Raji (cell line): ENCODE results near the gene PTPRN.

Experiments used
- POLR2A ChIP-seq: IDR thresholded peaks from 2 replicates; pipeline ENCODE4 v1.6.1; 2011; ENCODE audit warnings: low read depth, low read length, control low read depth; ENCODE audit not compliant: insufficient read depth

The PTPRN gene

GRCh38 chr2:219325136-219325535 is 15.9 kb upstream of the PTPRN start:
- no peak for TF ChIP-seq POLR2A

- TF ChIP-seq POLR2A: no peak
These were observed 14.2 kb upstream of the PTPRN start for GRCh38 chr2:219323434-219323833.

DNA sequence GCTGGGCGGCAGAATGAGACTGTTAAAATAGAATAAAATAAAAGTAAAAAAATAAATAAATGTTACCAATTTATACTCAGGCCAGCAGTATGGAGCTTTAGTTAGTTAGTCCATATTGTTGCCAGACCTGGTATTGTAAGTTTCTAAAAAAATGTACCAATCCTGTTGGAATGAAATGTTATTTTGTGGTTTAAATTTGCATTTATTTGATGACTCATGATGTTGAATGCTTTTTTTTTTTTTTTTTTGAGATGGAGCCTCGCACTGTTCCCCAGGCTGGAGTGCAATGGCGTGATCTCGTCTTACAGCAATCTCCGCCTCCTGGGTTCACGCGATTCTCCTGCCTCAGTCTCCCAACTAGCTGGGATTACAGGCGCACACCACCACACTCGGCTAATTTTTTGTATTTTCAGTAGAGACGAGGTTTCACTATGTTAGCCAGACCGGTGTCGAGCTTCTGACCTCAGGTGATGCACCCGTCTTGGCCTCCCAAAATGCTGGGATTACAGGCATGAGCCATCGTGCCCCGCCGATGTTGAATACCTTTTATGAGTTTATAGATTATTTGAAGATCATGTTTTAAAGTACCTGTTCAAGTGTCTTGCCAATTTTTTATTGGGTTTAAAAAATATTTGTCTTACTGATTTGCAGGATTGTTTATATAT is 5.7 kb upstream of the PTPRN start:
- no peak for TF ChIP-seq POLR2A

GRCh38 chr2:219308142-219309101 is 779 bp downstream of the PTPRN start:
- no peak for TF ChIP-seq POLR2A

DNA sequence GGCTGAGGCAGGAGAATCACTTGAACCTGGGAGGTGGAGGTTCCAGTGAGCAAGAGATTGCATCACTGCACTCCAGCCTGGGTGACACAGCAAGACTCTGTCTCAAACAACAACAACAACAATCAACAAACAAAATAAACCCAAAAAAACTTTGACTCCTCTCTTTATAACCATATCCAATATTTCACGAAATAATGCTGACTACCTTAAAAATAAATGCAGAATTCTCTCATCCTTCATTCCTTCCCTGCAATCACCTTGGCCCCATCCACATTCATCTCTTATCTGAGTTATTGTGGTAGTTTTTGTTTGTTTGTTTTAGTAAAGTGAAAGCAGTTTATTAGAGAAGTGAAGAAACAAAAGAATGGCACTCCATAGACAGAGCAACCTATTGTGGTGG is 3.2 kb downstream of the PTPRN start:
- TF ChIP-seq POLR2A: no peak

DNA sequence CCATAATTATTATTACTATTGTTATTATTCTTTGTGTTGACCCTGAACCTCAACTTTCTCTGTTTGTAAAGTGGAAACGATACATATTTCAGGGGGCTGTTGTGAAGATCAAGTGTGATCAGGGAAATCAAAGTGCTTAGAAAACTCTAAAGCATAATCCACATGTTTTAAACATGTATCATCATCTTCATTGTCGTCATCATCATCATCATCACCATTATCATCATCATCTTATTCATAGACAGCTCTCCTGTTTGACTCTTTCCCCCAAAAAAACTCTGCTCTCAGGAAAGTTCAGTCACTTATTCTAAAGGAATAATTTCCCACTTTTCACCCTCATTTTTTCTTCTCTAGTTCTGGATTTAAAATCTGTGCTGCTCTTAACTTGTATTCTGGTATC is 5.0 kb downstream of the PTPRN start:
- TF ChIP-seq POLR2A: no peak

- no peak for TF ChIP-seq POLR2A
These were observed 6.7 kb downstream of the PTPRN start for GRCh38 chr2:219302412-219302968.

GRCh38 chr2:219300022-219300421 is 9.2 kb downstream of the PTPRN start:
- no peak for TF ChIP-seq POLR2A

- no peak for TF ChIP-seq POLR2A
These were observed 9.8 kb downstream of the PTPRN start for GRCh38 chr2:219299372-219299760.

DNA sequence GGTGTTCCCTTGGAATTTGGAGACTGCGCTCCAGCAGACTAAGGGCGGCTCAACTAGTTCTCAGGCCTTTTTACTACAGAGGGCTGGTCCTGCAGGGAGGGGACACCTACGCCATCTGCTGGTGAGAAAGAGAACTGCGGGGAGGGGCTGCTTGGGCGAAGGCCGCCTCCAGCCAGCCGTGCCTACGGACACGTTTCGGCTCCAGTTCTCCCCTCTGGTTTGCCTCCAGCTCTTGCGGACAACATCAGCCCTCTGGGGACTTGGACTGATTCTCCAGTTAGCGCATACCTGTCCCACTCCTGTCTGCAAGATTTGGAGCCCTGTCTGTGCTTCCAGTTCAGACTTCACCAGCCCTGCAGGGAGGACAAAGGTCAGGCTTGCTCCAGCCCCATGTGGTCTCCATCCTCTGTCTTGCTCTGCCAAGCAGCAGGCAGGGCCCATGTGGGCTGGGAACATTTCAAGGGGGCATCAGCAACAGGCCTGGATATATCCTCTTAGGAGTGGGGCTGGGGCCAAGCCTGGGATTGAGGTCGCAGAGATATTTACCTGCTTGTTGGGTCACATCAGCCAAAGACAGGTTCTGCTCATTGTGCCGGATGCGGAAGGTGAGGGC is 10.3 kb downstream of the PTPRN start:
- TF ChIP-seq POLR2A: 0 out of 2 replicates have a peak, but pooled peaks have one; percentile 27

GRCh38 chr2:219297766-219298456 is 11.3 kb downstream of the PTPRN start:
- no peak for TF ChIP-seq POLR2A

- TF ChIP-seq POLR2A: no peak
These were observed 12.4 kb downstream of the PTPRN start for GRCh38 chr2:219296631-219297391.

DNA sequence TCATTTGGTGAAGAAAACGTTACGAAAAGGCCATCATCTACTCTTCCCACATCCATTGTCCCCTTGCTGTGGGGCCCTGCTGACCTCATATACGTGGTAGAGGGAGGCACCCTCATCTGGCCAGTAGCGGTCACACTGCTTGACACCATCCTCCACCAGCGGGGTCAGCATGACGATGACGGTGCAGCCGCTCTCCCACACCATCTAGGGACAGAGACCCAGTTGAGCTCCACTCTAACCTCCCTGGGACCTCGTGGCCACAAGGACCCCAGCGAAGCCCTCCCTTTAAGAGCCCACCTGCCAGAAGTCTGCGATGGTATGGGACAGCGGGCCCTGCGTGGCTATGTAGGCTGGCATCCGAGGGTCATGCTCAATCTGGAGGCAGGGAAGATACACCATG is 13.1 kb downstream of the PTPRN start:
- TF ChIP-seq POLR2A: no peak
